GM12878 (cell line): Measurements from ENCODE around the gene PCK2.

Experiments used
- ATF3 ChIP-seq: IDR thresholded peaks from 2 replicates; pipeline ENCODE4 v1.6.1; 2011; ENCODE audit warnings: low read depth, mild to moderate bottlenecking, low read length, moderate library complexity, borderline replicate concordance; ENCODE audit errors: extremely low read depth
- CBX3 ChIP-seq: fragments of 200-600 bp; sonication (generic); IDR thresholded peaks from 2 replicates; pipeline ENCODE4 v1.6.1; 2016; ENCODE audit warnings: low read depth, borderline replicate concordance
- EP300 ChIP-seq, 2 experiments: fragments of 150-350 bp in 1 of 2; IDR thresholded peaks; 2 replicates each; pipeline ENCODE4 v1.6.1; 2011 to 2012; ENCODE audit warnings: low read depth in 2 of 2, low read length in 2 of 2, borderline replicate concordance in 1 of 2, improper control_type of control experiment in 1 of 2, inconsistent platforms in 1 of 2; ENCODE audit not compliant: control insufficient read depth in 1 of 2
- NFYB ChIP-seq: IDR thresholded peaks from 2 replicates; pipeline ENCODE4 v1.6.1; 2011; ENCODE audit warnings: low read depth, mild to moderate bottlenecking, low read length, improper control_type of control experiment, moderate library complexity; ENCODE audit not compliant: insufficient read depth
- RCOR1 ChIP-seq: conservative IDR thresholded peaks from 2 replicates; pipeline ENCODE4 v1.6.1; 2012; ENCODE audit warnings: low read depth, low read length, improper control_type of control experiment
- RFX5 ChIP-seq: IDR thresholded peaks from 2 replicates; pipeline ENCODE4 v1.6.1; 2011; ENCODE audit warnings: low read depth, low read length, improper control_type of control experiment
- SMC3 ChIP-seq: IDR thresholded peaks from 2 replicates; pipeline ENCODE4 v1.6.1; 2011; ENCODE audit warnings: low read length, improper control_type of control experiment, borderline replicate concordance

- TF ChIP-seq RCOR1 (no peak), ATF3 (no peak), SMC3 (no peak), CBX3 (no peak), RFX5 (no peak), NFYB (no peak), EP300 (IDR thresholded peaks at IDR 0.05; ENCODE audit: borderline replicate concordance in 1 of 2, control insufficient read depth in 1 of 2, low read depth in 2 of 2, low read length in 2 of 2) (no peak)
Measured at GRCh38 chr14:24117179-24117578, 23.1 kb downstream of the PCK2 start.
